Hematopoietic multipotent progenitor cell treated with erythropoietin and hydrocortisone succinate and interleukin-3 and kit ligand, for 17 days (in vitro differentiated cells): Measurements from ENCODE around the gene LBX1.

Experiments used
- DNase-seq: peaks from one replicate; pipeline ENCODE4 v3.0.0-alpha.2; 2015; ENCODE audit warnings: low spot score

Gene LBX1, protein sequence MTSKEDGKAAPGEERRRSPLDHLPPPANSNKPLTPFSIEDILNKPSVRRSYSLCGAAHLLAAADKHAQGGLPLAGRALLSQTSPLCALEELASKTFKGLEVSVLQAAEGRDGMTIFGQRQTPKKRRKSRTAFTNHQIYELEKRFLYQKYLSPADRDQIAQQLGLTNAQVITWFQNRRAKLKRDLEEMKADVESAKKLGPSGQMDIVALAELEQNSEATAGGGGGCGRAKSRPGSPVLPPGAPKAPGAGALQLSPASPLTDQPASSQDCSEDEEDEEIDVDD

DNA sequence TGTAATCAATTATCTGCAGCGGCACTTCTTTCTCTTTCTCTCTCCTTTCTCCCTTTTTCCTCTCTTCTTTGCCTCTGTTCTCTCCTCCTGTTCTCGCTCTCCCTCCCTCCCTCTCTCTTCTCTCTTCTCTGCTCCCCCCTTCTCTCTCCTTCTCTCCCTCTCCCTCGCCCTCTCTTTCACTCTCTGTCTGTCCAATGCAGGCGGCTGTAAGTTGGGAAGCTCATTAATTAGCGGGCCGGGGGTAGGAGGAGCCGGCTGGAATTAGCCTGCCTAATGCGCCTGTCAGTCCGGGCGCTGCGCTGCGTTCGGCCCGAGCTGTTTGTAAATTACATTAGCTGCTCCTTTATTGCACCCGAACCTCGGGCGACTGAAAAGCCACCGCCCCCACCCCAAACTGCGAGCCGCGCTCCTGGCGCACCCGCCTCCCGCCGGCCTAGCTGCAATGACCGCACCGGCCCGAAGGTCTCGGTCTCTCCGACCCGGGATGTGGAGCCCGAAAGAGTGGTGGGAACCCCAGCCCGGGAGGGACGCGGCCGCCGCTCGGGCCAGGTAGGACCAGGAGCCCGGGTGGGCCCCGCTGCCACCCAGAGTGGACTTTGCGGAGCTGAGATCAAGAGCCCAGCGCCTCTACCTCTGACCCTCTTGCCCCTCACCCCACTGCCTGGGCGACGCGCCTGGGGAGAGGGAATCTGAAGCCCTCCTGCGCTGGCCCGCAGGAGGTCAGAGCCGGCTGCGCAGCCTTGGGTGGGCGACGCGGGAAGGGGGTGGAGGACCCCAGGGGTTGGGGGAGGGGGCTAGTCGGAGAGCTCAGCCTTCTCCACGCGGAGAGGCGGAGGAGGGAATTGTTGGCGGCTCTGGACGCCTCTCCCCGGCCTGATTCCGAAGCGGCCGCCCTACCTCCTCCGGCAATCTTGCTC is at the start of gene LBX1:
LBX1 (minus strand) TSS at position 198 of the 917 bp plus-strand sequence. CDS start 648 bp downstream, outside the sequence.
- DNase-seq, result no peak

DNA sequence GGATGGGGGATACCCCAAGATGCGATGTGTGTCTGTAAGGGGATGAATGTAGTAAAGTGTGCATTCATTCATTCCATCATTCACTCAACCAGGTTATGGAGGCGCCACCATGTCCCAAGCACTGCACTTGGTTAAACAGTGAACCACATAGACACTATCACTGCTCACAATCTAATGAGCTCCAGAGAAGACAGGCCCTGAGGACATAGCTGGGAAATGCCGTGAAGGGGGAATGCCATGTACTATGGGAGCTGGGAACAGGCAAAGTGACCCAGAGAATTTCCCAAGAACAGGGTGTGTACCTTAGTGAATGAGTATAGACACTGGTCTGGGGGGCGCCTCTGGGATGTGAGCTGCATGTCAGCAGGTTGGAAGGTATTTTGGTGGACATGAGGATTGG is 44.5 kb upstream of the LBX1 start:
- DNase-seq, result no peak

DNA sequence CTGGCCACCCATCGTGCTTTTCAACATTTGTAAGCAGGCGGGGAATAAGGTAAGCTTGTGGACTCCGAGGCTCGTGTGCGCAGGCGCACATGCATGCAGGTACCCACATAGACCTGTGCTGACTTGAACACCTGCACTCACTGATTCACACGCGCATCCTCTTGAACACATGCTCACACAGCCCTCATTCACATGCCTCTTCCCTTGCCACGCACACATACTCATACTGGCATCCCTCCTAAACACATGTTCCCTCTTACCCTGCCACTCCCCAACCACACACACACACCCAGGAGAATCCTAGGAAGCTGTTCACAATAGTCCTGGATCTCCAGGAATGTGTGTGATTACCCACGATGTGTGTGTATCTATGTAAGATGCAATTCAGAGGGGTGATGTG is 44.1 kb upstream of the LBX1 start:
- DNase-seq, result no peak

DNA sequence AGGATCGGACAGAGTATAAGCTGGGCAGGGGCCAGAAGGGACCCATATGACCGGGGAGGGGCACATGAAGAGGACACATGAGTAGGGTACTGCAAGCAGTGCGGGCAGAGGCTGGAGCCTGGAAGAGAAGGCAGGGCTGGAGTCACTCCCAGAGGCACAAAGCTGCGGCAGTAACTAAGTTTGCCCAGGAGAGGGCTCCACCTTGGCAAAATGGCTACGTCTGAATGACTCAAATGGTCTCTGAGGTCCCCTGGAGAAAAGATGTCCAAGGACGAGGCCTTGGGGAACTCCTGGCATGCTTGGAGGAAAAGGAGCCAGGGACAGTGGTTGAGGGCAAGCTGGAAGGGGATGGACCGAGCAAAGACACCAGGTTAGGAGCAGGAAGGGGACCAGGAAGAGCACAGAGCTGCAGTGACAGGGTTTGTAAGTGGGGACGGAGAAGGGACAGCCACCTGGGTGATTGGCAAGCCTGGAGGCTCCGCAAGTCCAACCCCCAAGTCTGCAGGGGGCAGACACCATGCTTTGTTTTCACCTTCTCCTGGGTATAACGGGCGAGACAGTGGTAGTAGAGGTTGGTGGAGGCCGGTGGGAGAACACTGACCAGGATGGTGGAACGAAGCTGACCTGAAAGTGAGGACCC is 43.1 kb upstream of the LBX1 start:
- DNase-seq, result peak; percentile 73

DNA sequence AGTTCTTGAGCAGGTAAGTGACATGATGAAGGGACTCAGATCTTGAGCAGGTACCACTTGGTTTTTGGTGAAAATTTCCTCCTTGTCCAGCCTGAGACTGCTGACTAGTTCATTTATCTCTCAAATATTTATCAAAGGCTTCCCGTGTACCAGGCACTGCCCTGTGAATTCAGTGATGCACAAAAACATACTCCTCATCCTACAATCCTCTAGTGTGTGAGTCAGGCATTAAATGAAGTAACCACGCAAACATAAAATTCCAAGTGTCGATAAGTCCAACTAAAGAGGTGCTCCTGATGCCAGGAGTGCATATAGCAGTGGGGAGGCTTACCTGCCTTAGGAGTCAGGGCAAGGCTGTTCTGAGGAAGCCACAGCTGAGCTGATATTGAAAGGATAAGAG is 41.5 kb upstream of the LBX1 start:
- DNase-seq, result no peak

DNA sequence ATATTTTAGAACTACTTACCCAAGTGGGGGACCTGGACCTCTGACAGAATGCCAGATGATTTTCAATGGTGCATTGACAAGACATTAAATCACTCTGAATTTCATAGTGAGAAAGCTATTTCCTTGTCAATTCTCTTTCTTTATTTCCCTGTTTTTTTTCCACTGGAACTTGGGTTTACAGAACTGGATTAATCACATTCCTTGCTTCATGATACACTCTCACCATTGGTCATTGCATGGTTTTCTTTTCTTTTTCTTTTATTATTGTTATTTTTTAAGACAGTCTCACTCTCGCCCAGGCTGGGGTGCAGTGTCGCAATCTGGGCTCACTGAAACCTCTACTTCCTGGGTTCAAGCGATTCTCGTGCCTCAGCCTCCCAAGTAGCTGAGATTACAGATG is 38.5 kb upstream of the LBX1 start:
- DNase-seq, result no peak

DNA sequence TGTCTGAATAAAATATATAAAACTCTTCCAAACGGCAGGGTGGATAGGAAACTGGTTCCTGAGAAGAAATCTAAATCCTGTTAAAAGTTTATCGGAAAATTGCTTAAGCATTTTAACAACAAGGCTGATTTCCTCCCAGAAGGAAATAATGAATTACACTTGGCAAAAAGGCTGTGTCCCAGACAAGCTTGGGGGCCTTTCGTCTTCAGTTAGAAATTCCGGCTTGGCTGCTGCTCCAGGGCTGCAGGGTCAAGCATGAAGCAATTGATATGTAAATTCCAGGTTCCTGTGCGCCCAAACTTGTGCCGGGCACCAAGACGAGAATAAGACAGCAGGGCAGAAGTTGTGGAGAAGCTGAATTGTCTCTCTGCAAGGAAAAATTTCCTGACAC is 38.0 kb upstream of the LBX1 start:
- DNase-seq, result no peak

DNA sequence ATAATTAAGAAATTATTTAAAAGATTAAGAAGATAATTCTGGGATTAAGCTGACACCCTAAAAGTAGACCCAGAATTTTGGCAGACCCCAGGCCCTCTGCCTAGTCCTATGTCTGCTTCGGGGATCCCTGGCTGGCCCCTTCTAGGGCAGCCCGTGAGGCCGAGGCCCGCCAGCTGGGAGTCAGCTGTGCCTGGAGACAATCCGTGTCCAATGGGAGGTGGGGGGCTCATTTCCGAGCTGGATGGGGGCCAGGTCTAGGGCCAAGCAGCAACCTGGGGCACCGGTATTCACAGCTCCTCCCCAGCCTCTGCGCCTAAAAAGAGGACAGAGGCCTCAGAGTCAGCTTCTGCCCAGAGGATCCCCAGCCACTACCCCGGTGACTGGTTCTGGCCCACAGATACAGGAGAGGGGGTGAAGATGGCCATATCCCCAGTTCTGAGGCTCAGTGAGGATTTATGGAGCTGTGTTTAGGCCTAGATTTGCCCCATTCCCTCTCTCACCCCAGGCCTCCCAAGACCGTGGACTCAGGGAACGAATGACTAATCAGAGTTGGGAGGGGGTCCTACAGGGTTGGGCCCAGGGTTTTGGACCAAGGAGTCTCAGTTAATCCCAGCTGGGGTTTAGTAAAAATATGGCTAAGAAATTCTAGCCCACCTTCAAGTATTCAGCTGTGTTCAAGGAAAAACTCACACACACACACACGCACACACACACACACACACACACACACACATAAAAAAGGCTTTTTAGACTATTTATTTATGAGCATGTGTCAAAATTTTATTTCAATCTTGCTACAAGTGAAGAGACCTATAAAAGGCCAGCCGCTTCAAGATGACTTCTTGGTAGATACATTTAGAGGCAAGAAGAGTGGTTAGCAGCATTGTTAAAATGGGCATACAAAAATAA is 37.4 kb upstream of the LBX1 start:
- no peak for DNase-seq

DNA sequence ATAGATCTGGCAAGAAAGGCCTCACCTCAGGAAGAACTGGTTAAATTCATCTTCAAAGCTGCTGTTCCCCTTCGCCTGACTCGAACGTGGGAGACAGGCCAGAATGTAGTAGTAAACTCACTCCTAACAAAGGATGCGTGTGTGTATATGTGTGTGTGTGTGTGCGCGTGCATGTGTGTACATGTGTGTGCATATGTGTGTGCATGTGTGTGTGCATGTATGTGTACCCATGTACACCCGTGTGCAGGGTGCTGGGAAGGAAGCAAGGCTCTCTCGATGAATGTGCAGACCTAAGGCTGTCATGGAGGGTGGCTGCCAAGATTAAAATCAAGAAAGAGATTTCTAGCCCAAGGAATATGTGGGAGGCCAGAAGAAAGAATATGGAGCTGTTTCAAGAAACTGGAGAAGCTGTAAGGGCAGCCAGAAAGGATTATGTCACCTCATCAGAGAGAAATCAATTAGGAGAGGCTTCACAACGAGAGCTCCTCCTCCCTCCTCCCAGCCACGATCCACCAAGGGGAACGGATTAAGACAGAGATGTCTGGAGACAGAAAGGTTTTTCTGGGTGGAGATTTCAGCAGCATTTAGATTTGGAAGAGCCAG is 34.0 kb upstream of the LBX1 start:
- no peak for DNase-seq

DNA sequence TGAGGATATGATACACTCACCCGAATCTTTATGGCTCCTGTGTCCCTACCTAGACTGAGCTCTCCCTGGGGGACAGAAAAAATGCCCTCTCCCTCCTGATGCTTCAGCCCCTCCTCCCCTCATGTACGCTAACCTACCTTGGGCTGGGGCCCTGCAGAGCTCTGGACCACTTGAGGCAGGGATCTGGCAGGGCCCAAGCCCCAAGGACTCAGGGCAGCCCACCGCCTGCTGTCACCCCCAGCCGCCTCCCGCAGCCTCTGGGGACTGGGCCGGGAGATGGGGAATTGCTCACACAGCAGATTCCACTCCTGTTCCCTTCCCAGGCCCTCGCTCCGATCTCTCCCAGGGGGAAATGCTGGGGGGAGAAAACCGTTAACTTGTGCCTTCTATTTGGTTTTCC is 32.9 kb upstream of the LBX1 start:
- no peak for DNase-seq

DNA sequence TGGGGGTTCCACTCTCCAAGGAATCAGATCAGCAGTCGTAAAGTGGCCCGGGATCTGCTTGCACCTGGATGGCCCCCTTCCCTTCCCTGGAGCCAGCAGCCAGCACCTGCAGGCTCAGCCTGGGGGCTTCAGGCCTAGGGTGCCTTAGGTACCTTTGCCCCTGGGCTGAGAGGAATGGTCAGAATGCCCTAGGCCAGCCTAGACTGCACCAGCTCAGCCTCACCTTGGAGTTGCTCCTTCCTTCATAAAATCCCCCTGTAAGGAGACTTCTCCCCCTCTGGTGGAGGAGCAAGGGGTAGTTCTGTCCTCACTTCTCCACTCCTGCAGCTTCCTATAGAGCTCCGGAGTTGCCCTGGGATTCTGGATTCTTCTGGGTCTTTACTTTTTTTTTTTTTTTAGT is 32.4 kb upstream of the LBX1 start:
- DNase-seq, result no peak

DNA sequence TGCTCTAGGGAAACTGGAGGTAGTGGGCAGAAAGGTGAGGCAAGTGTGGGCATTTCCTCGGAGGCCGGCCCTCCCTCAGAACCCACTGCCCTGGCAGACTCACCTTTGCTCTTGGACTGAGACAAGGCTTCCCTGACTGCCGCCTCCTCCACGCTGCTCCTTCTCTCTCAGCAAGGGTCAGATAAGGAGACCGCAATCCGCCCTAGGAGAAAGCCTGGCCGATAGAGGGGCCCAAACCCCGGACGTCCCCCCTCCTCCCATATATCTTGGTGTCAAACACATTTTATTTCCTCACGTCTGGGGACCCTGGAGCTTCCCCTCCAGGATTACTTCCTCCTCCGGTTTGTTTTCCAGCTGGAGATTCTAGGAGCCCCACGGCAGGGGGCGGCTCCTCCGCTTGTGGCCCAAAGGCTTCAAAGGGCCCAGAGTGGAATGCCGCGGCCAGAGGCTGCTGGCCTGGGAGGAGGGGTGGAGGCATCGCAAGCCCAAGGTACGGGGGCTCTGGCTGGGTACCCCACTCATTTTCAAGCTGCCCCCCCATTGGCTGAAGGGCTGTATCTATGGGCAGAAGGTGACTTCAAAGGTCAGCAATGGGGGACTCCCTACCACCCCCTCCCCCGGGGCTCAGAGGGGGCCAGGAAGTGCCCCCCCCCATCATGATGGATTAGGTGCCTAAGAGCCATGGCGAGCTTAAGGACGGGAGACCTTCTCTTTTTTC is 31.7 kb upstream of the LBX1 start:
- no peak for DNase-seq

DNA sequence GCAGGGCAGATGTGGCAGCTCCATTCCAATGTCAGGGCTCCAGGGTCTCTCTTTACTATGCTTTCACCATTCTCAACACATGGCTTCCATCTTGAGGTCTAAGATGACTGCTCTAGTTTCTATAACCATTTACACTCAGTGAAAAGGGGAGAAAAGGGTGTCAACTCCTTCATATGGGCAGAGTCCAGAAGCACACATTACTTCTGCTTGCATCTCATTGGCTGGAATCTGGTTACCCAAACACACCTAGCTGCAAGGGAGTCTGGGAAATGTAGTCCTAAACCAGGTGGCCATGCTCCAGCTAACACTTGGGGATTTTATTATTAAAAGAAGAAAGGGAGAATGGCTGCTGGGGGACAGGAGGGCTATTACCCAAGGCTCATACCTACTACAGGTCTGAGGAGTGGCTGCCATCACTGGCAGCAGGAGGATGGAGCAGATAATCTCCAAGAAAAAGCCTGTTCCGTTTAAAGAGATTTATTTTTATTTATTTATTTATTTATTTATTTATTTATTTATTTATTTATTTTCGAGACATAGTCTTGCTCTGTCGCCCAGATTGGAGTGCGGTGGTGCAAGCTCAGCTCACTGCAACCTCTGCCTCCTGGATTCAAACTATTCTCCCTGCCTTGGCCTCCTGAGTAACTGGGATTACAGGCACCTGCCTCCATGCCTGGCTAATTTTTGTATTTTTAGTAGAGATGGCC is 29.1 kb upstream of the LBX1 start:
- DNase-seq, result no peak

DNA sequence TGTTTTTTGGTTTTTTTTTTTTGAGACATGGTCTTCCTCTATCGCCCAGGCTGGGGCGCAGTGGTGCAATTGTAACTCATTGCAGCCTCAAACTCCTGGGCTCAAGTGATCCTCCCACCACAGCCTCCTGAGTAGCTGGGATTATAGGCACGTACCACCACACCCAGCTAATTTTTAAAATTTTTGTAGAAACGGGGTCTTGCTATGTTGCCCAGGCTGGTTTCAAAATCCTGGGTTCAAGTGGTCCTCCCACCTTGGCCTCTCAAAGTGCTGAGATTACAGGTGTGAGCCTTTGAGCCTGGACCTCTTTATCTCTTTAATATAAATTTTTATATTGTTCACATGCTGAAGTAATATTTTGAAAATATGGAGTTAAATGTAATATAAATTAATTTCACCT is 28.2 kb upstream of the LBX1 start:
- DNase-seq, result no peak

DNA sequence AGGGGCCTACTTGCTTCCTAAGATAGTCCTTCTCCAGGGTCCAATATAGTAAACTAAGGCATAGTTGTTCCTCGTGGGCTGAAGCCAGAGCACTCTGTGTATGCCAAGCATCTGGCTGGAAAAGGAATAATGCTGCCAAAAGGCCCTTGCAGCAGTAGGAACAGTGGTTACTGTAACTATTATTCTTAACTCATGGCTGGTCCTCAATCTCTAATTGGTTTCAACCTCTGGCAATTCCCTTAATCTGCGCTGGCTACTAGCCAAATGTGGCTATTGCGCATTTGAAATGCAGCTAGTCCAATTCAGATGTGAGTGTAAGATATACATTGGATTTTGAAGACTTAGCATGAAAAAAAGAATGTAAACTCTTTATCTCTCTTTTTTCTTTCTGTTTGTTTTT is 27.8 kb upstream of the LBX1 start:
- DNase-seq, result no peak

DNA sequence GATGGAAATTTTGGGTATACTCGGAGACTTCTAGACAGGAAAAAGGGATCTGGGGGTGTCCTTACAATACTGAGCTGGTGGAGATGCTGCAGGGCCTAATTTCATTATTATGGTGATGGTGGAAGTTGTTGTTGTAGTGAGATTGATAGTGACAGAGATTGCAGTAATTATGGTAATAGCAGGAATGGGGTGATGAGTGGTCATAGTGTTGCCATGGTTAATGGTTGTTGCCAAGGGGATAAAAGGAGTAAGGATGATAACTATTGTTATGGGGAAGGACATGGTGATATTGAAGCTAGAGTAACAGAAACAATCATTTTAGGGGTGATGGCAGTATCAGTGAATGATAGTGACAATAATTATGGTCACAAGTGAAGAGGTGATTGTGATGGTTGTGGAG is 27.1 kb upstream of the LBX1 start:
- no peak for DNase-seq

DNA sequence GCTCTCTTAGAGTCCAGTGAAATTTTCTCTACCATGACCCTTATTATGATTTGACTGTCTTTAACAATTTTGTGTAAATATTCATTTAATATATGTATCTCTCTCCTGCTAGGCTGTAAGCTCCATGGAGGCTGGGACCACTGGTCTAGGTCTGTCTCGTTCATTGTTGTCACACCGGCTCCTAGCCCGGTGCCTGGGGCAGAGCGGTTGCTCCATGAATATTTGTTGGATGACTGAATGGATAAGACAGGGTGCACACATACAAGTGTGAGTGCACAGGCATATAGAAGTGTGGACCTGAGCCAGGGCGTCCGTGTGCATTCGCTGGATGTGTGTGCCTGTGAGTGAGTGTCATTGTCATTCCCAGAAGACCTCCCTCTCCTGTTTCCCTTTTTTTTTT is 20.9 kb upstream of the LBX1 start:
- no peak for DNase-seq

DNA sequence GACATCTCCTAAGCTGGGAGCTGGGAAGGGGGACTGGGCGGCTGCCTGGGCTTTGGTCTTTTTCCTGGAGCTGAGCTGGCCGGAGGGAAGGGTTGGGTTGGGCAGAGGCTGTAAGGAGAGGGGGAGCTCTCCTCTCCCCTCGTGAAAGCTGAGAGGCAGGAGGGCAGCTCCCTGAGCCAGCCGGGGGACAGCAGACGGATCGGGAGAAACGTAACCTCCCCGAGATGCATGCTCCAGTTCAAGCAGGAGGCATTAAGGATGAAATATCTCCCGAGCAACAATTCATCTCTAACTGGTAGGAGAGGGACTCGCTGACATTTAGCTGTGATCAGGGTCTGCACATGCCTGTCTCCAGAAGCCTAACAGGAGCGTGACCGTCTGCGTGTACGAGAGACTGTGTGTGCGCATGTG is 19.9 kb upstream of the LBX1 start:
- no peak for DNase-seq

DNA sequence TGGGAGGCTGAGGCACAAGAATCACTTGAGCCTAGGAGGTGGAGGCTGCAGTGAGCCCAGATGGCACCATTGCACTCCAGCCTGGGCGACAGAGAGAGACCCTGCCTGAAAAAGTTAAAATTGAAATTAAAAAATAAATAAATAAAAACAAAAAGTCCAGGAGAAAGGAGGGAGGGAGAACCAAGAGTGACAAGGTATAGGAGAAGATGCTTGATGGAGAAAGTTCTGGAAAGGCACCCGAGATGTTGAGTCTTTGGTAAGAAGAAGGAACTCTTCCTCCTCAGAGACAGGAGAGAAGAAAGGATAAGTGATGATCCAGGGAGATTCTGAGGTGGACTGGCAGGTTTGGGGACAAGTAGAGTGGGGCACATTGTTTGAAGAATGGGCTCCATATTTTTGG is 17.4 kb upstream of the LBX1 start:
- DNase-seq, result no peak

DNA sequence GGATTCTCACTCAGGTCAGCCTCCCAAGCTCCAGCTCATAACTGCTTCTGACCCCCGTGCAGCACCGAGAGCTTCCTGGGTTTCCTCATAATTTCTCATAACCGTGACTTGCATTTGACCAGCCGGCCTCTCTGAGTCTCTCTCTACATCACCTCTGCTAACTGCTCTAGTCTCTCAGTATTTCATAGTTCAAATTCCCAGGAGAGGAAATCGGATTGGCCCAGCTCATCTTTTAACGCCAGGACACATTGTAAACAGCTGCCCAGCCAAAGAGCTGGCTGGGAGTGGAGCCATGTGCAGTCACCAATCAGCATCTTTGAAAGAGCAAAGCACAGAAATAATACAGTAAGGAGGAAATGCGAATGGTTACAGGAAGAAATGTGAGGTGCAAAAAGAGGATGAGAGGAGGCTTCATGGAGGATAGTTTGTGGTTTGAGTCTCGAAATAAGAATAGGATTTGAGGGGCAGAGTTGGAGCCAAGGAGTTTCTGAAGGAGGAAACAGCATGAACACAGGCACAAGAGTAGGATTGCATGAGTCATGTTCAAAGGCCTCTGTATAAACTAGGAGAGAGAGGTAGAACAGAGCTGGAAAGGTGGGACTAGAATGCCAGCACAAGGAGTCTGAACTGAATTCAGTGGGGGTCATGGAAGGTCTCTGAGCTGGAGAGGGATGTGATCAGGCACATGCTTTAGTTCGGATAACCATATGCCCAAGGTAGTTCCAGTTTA is 15.2 kb upstream of the LBX1 start:
- no peak for DNase-seq
